Measurements from ENCODE around the gene TPRG1L.

TPRG1L gene

GRCh38 chr1:3598522-3599285, 26.1 kb upstream of the TPRG1L start:
- TF ChIP-seq FOXP2 (optimal IDR thresholded peaks at IDR 0.05; ENCODE audit: borderline replicate concordance, extremely low read depth, extremely low read length, insufficient read depth) (no peak), POLR2AphosphoS5 (IDR thresholded peaks at IDR 0.05; ENCODE audit: low read depth, low read length) (no peak), TAF1 (IDR thresholded peaks at IDR 0.05; ENCODE audit: borderline replicate concordance, insufficient read depth, low read length) (no peak), SIN3A (IDR thresholded peaks at IDR 0.05; ENCODE audit: borderline replicate concordance, insufficient read depth, low read length) (no peak)
- TF ChIP-seq, protein P1, sequence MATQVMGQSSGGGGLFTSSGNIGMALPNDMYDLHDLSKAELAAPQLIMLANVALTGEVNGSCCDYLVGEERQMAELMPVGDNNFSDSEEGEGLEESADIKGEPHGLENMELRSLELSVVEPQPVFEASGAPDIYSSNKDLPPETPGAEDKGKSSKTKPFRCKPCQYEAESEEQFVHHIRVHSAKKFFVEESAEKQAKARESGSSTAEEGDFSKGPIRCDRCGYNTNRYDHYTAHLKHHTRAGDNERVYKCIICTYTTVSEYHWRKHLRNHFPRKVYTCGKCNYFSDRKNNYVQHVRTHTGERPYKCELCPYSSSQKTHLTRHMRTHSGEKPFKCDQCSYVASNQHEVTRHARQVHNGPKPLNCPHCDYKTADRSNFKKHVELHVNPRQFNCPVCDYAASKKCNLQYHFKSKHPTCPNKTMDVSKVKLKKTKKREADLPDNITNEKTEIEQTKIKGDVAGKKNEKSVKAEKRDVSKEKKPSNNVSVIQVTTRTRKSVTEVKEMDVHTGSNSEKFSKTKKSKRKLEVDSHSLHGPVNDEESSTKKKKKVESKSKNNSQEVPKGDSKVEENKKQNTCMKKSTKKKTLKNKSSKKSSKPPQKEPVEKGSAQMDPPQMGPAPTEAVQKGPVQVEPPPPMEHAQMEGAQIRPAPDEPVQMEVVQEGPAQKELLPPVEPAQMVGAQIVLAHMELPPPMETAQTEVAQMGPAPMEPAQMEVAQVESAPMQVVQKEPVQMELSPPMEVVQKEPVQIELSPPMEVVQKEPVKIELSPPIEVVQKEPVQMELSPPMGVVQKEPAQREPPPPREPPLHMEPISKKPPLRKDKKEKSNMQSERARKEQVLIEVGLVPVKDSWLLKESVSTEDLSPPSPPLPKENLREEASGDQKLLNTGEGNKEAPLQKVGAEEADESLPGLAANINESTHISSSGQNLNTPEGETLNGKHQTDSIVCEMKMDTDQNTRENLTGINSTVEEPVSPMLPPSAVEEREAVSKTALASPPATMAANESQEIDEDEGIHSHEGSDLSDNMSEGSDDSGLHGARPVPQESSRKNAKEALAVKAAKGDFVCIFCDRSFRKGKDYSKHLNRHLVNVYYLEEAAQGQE (IDR thresholded peaks at IDR 0.05; ENCODE audit: insufficient read depth in 1 of 2, low read depth in 2 of 2, low read length in 2 of 2), result no peak

DNA sequence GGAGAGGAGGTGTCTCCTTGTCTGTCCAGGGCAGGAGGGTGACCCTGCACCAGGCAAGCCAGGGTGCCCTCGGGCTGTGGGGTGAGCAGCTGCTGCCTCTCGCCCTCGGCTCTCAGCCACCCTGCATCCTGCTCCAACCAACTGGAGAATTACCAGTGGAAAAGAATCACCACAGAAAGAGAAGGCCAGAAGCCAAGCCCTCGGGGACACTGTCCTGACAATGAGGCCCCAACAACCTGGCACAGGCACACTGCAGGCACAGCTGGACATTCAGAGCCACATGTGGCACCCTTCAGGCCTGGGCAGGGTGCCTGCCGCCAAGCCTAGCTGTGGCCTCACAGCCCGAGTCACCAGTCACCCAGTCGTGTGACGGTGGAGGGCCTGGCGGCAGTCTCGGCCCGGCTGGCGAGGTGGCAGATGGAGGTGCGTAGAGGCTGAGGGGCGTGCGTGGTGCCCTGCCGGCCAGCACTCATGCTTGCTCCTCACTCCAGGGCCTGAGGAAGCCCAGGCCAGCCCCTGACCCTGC, 25.5 kb upstream of the TPRG1L start:
- TF ChIP-seq TAF1 (IDR thresholded peaks at IDR 0.05; ENCODE audit: borderline replicate concordance, insufficient read depth, low read length) (no peak), POLR2AphosphoS5 (IDR thresholded peaks at IDR 0.05; ENCODE audit: low read depth, low read length) (no peak), FOXP2 (optimal IDR thresholded peaks at IDR 0.05; ENCODE audit: borderline replicate concordance, extremely low read depth, extremely low read length, insufficient read depth) (no peak), SIN3A (IDR thresholded peaks at IDR 0.05; ENCODE audit: borderline replicate concordance, insufficient read depth, low read length) (no peak)
- TF ChIP-seq, protein P1 (IDR thresholded peaks at IDR 0.05; ENCODE audit: insufficient read depth in 1 of 2, low read depth in 2 of 2, low read length in 2 of 2), result no peak

DNA sequence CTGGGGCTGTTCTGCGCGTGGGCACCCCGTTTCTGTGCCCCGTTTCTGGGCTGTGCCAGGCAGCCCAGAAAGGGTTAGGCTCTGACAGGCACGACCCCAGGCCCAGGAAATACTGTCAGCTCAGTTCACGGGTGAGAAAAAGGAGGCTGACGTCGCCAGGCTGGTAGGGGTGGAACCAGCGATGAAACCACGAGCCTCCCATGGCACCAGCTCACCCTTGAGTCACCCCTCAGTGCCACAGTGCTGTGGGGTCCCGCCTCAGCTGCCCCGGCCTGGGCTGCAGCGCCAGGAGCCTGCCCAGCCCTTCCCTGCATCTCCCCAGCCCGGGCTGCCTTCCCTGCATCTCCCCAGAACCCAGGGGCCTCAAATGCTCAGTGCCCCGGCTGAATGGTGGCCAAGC, 25.0 kb upstream of the TPRG1L start:
- TF ChIP-seq, protein P1 (IDR thresholded peaks at IDR 0.05; ENCODE audit: insufficient read depth in 1 of 2, low read depth in 2 of 2, low read length in 2 of 2), result no peak
- TF ChIP-seq SIN3A (IDR thresholded peaks at IDR 0.05; ENCODE audit: borderline replicate concordance, insufficient read depth, low read length) (no peak), POLR2AphosphoS5 (IDR thresholded peaks at IDR 0.05; ENCODE audit: low read depth, low read length) (no peak), FOXP2 (optimal IDR thresholded peaks at IDR 0.05; ENCODE audit: borderline replicate concordance, extremely low read depth, extremely low read length, insufficient read depth) (no peak), TAF1 (IDR thresholded peaks at IDR 0.05; ENCODE audit: borderline replicate concordance, insufficient read depth, low read length) (no peak)

DNA sequence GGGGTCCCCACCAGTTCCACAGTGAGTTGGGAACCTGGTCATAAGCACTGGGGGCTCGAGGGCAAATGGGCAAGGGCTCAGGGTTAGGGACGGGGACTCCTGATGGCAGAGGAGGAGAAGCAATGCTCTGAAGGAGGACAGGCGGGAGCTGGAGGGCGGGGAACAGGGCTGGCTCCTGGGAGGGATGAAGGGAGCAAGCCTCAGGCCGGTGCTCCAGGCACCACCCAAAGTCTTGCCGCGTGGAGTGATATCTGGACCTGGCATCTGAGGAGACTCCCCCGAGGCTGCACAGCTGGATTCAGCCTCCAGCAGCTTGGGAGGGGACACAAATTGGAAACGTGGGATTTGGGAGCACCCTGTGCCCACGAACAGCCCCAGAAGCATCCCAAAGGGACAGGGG, 24.5 kb upstream of the TPRG1L start:
- TF ChIP-seq TAF1 (IDR thresholded peaks at IDR 0.05; ENCODE audit: borderline replicate concordance, insufficient read depth, low read length) (no peak), SIN3A (IDR thresholded peaks at IDR 0.05; ENCODE audit: borderline replicate concordance, insufficient read depth, low read length) (no peak), FOXP2 (optimal IDR thresholded peaks at IDR 0.05; ENCODE audit: borderline replicate concordance, extremely low read depth, extremely low read length, insufficient read depth) (no peak), POLR2AphosphoS5 (IDR thresholded peaks at IDR 0.05; ENCODE audit: low read depth, low read length) (no peak)
- TF ChIP-seq, protein P1 (IDR thresholded peaks at IDR 0.05; ENCODE audit: insufficient read depth in 1 of 2, low read depth in 2 of 2, low read length in 2 of 2), result no peak

Data from PFSK-1 (cell line).